GM23338 (cell line): ENCODE results near the gene LYZL1. TPM values are rescaled to one million over a fixed set of nuclear protein-coding genes. Genes with fewer than 3 reads are reported as not detected.

Source experiments
- ATAC-seq: fragments of 200-7000 bp; cut with Tn5 transposase; 3 replicates; pipeline ENCODE4 v1.9.1; 2020
- DNase-seq: peaks from one replicate; pipeline ENCODE4 v3.0.0-alpha.2; 2015; ENCODE audit warnings: low spot score
- H2AFZ ChIP-seq: fragments of 200-600 bp; sonication (generic); 2 replicates; pipeline ENCODE4 v1.8.0; 2016; ENCODE audit warnings: antibody characterized with exemption, mild to moderate bottlenecking, moderate library complexity
- H3F3A ChIP-seq: fragments of 200-600 bp; sonication (generic); replicated peaks from 2 replicates; pipeline ENCODE4 v1.8.0; 2017; ENCODE audit warnings: antibody characterized with exemption, mixed run types, low read depth
- H3K27ac ChIP-seq: fragments of 200-600 bp; sonication (generic); 2 replicates; pipeline ENCODE4 v1.6.1; 2016; ENCODE audit warnings: low read depth
- H3K27me3 ChIP-seq: fragments of 200-600 bp; sonication (generic); 2 replicates; pipeline ENCODE4 v1.8.0; 2016; ENCODE audit warnings: mild to moderate bottlenecking, mixed run types, moderate library complexity; ENCODE audit not compliant: insufficient read depth
- H3K36me3 ChIP-seq: fragments of 200-600 bp; sonication (generic); 2 replicates; pipeline ENCODE4 v1.8.0; 2016; ENCODE audit warnings: mild to moderate bottlenecking; ENCODE audit not compliant: insufficient read depth
- H3K4me1 ChIP-seq: fragments of 200-600 bp; sonication (generic); 2 replicates; pipeline ENCODE4 v1.8.0; 2016; ENCODE audit warnings: mild to moderate bottlenecking, moderate library complexity; ENCODE audit not compliant: insufficient read depth
- H3K4me2 ChIP-seq: fragments of 200-600 bp; sonication (generic); 2 replicates; pipeline ENCODE4 v1.7.1; 2017; ENCODE audit warnings: mixed run types
- H3K4me3 ChIP-seq: fragments of 200-600 bp; sonication (generic); 2 replicates; pipeline ENCODE4 v1.6.1; 2016; ENCODE audit warnings: mixed run types
- H3K79me2 ChIP-seq: fragments of 200-600 bp; sonication (generic); replicated peaks from 2 replicates; pipeline ENCODE4 v1.8.0; 2017; ENCODE audit warnings: mild to moderate bottlenecking; ENCODE audit not compliant: insufficient read depth
- H3K9me2 ChIP-seq: fragments of 200-600 bp; sonication (generic); 2 replicates; pipeline ENCODE4 v1.8.0; 2017; ENCODE audit not compliant: insufficient read depth
- H4K20me1 ChIP-seq: fragments of 200-600 bp; sonication (generic); replicated peaks from 2 replicates; pipeline ENCODE4 v1.8.0; 2017; ENCODE audit warnings: mild to moderate bottlenecking; ENCODE audit not compliant: insufficient read depth
- H3K27ac Mint-ChIP-seq: 2 replicates; pipeline ENCODE4 v1.8.0; 2020; ENCODE audit warnings: inconsistent platforms, mild to moderate bottlenecking, moderate library complexity, mixed read lengths
- H3K27me3 Mint-ChIP-seq: 3 replicates; pipeline ENCODE4 v1.8.0; 2022; ENCODE audit warnings: low read depth, mild to moderate bottlenecking, moderate library complexity, mixed read lengths, inconsistent platforms; ENCODE audit not compliant: insufficient read depth, poor library complexity
- H3K36me3 Mint-ChIP-seq: 3 replicates; pipeline ENCODE4 v1.8.0; 2021; ENCODE audit warnings: low read depth, mild to moderate bottlenecking, inconsistent platforms, moderate library complexity, mixed read lengths
- H3K4me1 Mint-ChIP-seq: 3 replicates; pipeline ENCODE4 v1.8.0; 2020; ENCODE audit warnings: mild to moderate bottlenecking, inconsistent platforms, mixed read lengths
- H3K4me3 Mint-ChIP-seq: 3 replicates; pipeline ENCODE4 v1.8.0; 2021; ENCODE audit warnings: moderate library complexity, mild to moderate bottlenecking, inconsistent platforms, mixed read lengths
- H3K9me3 Mint-ChIP-seq: 3 replicates; pipeline ENCODE4 v1.8.0; 2020; ENCODE audit warnings: moderate library complexity, mild to moderate bottlenecking, inconsistent platforms, mixed read lengths
- CREB1 ChIP-seq: fragments of 250-450 bp; sonication (Bioruptor Pico); IDR thresholded peaks from 2 replicates; pipeline ENCODE4 v1.5.0; 2020; ENCODE audit warnings: low read depth, mild to moderate bottlenecking, moderate library complexity
- CTCF ChIP-seq, 2 experiments: fragments of 200-600 bp in 1 of 2; sonication (generic) in 1 of 2; conservative IDR thresholded peaks; 2 replicates each; pipeline versions ENCODE4 v1.5.1 to v1.6.1; 2016 to 2017; ENCODE audit warnings: antibody characterized with exemption in 2 of 2, low read depth in 2 of 2, mild to moderate bottlenecking in 2 of 2, moderate library complexity in 1 of 2
- ETS1 ChIP-seq: IDR thresholded peaks from 2 replicates; pipeline ENCODE4 v1.6.1; 2016; ENCODE audit warnings: antibody characterized with exemption
- EZH2 ChIP-seq: fragments of 200-600 bp; sonication (generic); IDR thresholded peaks from one replicate; pipeline ENCODE4 v1.8.0; 2017; ENCODE audit warnings: antibody characterized with exemption, mild to moderate bottlenecking, low read depth; ENCODE audit not compliant: unreplicated experiment
- EZH2phosphoT487 ChIP-seq: fragments of 200-600 bp; sonication (generic); IDR thresholded peaks from one replicate; pipeline ENCODE4 v1.8.1; 2018; ENCODE audit warnings: antibody characterized with exemption; ENCODE audit not compliant: unreplicated experiment
- JUNB ChIP-seq: IDR thresholded peaks from one replicate; pipeline ENCODE4 v1.6.1; 2016; ENCODE audit warnings: antibody characterized with exemption; ENCODE audit not compliant: unreplicated experiment
- NANOG ChIP-seq: IDR thresholded peaks from 2 replicates; pipeline ENCODE4 v1.6.1; 2016; ENCODE audit warnings: antibody characterized with exemption, borderline replicate concordance
- POLR2AphosphoS5 ChIP-seq: IDR thresholded peaks from 2 replicates; pipeline ENCODE4 v1.6.1; 2016; ENCODE audit warnings: antibody characterized with exemption, low read depth
- REST ChIP-seq: IDR thresholded peaks from one replicate; pipeline ENCODE4 v1.6.1; 2018; ENCODE audit warnings: antibody characterized with exemption; ENCODE audit not compliant: unreplicated experiment
- STAT1 ChIP-seq: IDR thresholded peaks from one replicate; pipeline ENCODE4 v1.6.1; 2016; ENCODE audit warnings: antibody characterized with exemption; ENCODE audit not compliant: unreplicated experiment
- ZNF114 ChIP-seq: fragments of 250-450 bp; sonication (Bioruptor Pico); IDR thresholded peaks from 2 replicates; pipeline ENCODE4 v1.5.0; 2020; ENCODE audit warnings: mild to moderate bottlenecking, moderate library complexity
- ZNF331 ChIP-seq: fragments of 250-450 bp; sonication (Bioruptor Pico); IDR thresholded peaks from 2 replicates; pipeline ENCODE4 v1.5.0; 2020; ENCODE audit warnings: low read depth, mild to moderate bottlenecking, moderate library complexity
- polyA plus RNA-seq: library from polyadenylated mRNA; unstranded; fragments of >200 nt; fragmentation: Nextera tagmentation; extraction: Ambion mirVana; gene quantifications from 2 replicates; pipeline ENCODE4 v1.2.1, GENCODE V29; 2016
- total RNA-seq: library from RNA; depleted of rRNA; stranded (reverse); fragments of >200 nt; shearing (Covaris generic); gene quantifications from 2 replicates; pipeline ENCODE4 v1.2.3, GENCODE V29; 2014
- TF ChIP-seq, protein P1 (sequence below): fragments of 250-450 bp; sonication (Bioruptor Pico); IDR thresholded peaks from 2 replicates; pipeline ENCODE4 v1.5.0; 2020; ENCODE audit warnings: mild to moderate bottlenecking, moderate library complexity

LYZL1 gene
- total and polyA plus RNA-seq, 2 experiments from 2014 or later: not detected

DNA sequence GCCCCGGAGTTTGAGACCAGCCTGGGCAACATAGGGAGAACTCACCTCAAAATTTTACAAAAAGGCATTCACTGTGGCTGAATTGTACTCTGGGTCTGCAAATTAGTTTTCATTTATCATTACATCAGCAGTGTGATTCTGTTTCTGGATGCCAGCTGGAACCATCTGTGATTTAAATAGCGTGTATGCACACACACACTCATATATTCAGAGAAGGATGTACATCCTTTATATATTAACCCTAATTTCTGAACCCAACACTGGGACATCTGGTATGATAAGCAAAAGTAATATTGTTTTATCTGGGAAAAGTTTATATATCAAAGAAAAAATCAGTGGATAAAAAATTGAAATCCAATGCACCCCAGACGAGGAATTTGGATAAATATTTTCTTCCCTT, 33.8 kb upstream of the LYZL1 start:
- H3K27ac ChIP-seq: no peak overlapping the region
- H3K9me3 Mint-ChIP-seq: 0 out of 3 replicates have a peak, but pooled peaks cover under 1% of the 10 kb centered on the region
- H3K9me2 ChIP-seq: no peaks in the 10 kb centered on the region
- H2AFZ ChIP-seq: no peak overlapping the region
- H3K27me3 Mint-ChIP-seq: no peaks in the 10 kb centered on the region
- peaks cover 11% of the 10 kb centered on the region for H3K4me1 Mint-ChIP-seq
- H3K36me3 Mint-ChIP-seq: no peaks in the 10 kb centered on the region
- DNase-seq: no peak
- no peaks in the 10 kb centered on the region for H4K20me1 ChIP-seq
- H3K4me3 Mint-ChIP-seq: no peak overlapping the region
- H3K79me2 ChIP-seq: no peaks in the 10 kb centered on the region
- H3K36me3 ChIP-seq: no peaks in the 10 kb centered on the region
- TF ChIP-seq STAT1 (no peak), CREB1 (no peak), NANOG (no peak), ETS1 (no peak), EZH2 (no peak), POLR2AphosphoS5 (no peak), REST (no peak), ZNF331 (CRISPR knock-in tag) (no peak), EZH2phosphoT487 (no peak), ZNF114 (CRISPR knock-in tag) (no peak), CTCF (conservative IDR thresholded peaks at IDR 0.05; ENCODE audit: low read depth in 2 of 2) (no peak), JUNB (no peak)
- TF ChIP-seq, protein P1, sequence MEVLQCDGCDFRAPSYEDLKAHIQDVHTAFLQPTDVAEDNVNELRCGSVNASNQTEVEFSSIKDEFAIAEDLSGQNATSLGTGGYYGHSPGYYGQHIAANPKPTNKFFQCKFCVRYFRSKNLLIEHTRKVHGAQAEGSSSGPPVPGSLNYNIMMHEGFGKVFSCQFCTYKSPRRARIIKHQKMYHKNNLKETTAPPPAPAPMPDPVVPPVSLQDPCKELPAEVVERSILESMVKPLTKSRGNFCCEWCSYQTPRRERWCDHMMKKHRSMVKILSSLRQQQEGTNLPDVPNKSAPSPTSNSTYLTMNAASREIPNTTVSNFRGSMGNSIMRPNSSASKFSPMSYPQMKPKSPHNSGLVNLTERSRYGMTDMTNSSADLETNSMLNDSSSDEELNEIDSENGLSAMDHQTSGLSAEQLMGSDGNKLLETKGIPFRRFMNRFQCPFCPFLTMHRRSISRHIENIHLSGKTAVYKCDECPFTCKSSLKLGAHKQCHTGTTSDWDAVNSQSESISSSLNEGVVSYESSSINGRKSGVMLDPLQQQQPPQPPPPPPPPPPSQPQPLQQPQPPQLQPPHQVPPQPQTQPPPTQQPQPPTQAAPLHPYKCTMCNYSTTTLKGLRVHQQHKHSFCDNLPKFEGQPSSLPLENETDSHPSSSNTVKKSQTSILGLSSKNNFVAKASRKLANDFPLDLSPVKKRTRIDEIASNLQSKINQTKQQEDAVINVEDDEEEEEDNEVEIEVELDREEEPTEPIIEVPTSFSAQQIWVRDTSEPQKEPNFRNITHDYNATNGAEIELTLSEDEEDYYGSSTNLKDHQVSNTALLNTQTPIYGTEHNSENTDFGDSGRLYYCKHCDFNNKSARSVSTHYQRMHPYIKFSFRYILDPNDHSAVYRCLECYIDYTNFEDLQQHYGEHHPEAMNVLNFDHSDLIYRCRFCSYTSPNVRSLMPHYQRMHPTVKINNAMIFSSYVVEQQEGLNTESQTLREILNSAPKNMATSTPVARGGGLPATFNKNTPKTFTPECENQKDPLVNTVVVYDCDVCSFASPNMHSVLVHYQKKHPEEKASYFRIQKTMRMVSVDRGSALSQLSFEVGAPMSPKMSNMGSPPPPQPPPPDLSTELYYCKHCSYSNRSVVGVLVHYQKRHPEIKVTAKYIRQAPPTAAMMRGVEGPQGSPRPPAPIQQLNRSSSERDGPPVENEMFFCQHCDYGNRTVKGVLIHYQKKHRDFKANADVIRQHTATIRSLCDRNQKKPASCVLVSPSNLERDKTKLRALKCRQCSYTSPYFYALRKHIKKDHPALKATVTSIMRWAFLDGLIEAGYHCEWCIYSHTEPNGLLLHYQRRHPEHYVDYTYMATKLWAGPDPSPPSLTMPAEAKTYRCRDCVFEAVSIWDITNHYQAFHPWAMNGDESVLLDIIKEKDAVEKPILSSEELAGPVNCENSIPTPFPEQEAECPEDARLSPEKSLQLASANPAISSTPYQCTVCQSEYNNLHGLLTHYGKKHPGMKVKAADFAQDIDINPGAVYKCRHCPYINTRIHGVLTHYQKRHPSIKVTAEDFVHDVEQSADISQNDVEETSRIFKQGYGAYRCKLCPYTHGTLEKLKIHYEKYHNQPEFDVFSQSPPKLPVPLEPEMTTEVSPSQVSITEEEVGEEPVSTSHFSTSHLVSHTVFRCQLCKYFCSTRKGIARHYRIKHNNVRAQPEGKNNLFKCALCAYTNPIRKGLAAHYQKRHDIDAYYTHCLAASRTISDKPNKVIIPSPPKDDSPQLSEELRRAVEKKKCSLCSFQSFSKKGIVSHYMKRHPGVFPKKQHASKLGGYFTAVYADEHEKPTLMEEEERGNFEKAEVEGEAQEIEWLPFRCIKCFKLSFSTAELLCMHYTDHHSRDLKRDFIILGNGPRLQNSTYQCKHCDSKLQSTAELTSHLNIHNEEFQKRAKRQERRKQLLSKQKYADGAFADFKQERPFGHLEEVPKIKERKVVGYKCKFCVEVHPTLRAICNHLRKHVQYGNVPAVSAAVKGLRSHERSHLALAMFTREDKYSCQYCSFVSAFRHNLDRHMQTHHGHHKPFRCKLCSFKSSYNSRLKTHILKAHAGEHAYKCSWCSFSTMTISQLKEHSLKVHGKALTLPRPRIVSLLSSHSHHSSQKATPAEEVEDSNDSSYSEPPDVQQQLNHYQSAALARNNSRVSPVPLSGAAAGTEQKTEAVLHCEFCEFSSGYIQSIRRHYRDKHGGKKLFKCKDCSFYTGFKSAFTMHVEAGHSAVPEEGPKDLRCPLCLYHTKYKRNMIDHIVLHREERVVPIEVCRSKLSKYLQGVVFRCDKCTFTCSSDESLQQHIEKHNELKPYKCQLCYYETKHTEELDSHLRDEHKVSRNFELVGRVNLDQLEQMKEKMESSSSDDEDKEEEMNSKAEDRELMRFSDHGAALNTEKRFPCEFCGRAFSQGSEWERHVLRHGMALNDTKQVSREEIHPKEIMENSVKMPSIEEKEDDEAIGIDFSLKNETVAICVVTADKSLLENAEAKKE (CRISPR knock-in tag): no peak
- no peaks in the 10 kb centered on the region for H3K27me3 ChIP-seq
- ATAC-seq: no peak
- H3K27ac Mint-ChIP-seq: no peak overlapping the region
- no peak overlapping the region for H3K4me2 ChIP-seq
- H3F3A ChIP-seq: no peaks in the 10 kb centered on the region; the same call in 1 of the 2 replicates
- H3K4me1 ChIP-seq: peaks cover 9% of the 10 kb centered on the region
- H3K4me3 ChIP-seq: no peak overlapping the region
